ENCODE data around the gene RELA. TPM values are rescaled to one million over a fixed set of nuclear protein-coding genes. Genes with fewer than 3 reads are reported as not detected.

RELA gene
- total RNA-seq, 2 donors from 2014 or later, result 51.8 to 98.4 TPM

DNA sequence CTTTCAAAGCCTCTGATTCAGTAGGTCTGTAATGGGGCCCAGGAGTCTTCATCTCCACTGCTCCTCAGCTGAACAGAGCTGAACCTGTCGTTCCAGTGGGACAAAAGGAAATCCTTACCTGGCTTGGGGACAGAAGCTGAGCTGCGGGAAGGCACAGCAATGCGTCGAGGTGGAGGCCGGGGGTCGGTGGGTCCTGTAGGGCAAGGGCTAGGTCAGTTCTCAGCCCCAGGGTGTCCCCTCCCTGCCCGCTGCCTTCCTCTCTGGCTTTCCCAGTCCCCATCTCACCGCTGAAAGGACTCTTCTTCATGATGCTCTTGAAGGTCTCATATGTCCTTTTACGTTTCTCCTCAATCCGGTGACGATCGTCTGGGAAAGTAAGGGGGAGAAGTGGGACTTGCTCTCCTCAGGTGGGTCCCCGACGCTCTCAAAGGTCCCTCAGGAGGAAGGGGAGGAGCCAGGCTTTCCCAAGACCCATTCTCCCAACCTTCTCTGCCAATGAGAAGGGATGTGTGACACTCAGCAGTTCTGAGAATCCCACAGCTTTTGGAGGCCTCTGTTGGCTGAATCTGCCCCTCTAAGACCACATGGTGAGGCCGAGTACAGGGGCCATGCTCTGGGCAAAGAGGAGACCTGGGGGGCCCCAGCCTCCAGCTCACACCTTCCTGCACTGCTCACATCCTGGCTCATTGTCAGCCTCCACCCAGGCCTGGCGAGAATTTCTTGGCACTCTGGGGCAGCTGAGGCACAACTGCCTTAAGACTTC is 7.0 kb downstream of the RELA start:
- peaks cover 25% of the 10 kb centered on the region for H3K4me1 ChIP-seq (replicated peaks)
- peaks cover 19 to 49% of the 10 kb centered on the region in 2 donors for H3K36me3 ChIP-seq
- H3K9me3 ChIP-seq, result no peaks in the 10 kb centered on the region
- H3K27me3 ChIP-seq (replicated peaks; ENCODE audit: insufficient read depth), result no peaks in the 10 kb centered on the region
- H3K27ac ChIP-seq, result no peak overlapping the region
- TF ChIP-seq POLR2AphosphoS5 (IDR thresholded peaks at IDR 0.05) (no peak), POLR2A (IDR thresholded peaks at IDR 0.05) (no peak)
- TF ChIP-seq, protein P1, sequence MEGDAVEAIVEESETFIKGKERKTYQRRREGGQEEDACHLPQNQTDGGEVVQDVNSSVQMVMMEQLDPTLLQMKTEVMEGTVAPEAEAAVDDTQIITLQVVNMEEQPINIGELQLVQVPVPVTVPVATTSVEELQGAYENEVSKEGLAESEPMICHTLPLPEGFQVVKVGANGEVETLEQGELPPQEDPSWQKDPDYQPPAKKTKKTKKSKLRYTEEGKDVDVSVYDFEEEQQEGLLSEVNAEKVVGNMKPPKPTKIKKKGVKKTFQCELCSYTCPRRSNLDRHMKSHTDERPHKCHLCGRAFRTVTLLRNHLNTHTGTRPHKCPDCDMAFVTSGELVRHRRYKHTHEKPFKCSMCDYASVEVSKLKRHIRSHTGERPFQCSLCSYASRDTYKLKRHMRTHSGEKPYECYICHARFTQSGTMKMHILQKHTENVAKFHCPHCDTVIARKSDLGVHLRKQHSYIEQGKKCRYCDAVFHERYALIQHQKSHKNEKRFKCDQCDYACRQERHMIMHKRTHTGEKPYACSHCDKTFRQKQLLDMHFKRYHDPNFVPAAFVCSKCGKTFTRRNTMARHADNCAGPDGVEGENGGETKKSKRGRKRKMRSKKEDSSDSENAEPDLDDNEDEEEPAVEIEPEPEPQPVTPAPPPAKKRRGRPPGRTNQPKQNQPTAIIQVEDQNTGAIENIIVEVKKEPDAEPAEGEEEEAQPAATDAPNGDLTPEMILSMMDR (IDR thresholded peaks at IDR 0.05), result no peak
- 83% methylated on average over 16 of the region's 16 CpGs for WGBS
- no peak for DNase-seq (ENCODE audit: low spot score)
- intact Hi-C loops (cut with DNase I), result no loop called here
- no peak overlapping the region for H3K4me3 ChIP-seq

DNA sequence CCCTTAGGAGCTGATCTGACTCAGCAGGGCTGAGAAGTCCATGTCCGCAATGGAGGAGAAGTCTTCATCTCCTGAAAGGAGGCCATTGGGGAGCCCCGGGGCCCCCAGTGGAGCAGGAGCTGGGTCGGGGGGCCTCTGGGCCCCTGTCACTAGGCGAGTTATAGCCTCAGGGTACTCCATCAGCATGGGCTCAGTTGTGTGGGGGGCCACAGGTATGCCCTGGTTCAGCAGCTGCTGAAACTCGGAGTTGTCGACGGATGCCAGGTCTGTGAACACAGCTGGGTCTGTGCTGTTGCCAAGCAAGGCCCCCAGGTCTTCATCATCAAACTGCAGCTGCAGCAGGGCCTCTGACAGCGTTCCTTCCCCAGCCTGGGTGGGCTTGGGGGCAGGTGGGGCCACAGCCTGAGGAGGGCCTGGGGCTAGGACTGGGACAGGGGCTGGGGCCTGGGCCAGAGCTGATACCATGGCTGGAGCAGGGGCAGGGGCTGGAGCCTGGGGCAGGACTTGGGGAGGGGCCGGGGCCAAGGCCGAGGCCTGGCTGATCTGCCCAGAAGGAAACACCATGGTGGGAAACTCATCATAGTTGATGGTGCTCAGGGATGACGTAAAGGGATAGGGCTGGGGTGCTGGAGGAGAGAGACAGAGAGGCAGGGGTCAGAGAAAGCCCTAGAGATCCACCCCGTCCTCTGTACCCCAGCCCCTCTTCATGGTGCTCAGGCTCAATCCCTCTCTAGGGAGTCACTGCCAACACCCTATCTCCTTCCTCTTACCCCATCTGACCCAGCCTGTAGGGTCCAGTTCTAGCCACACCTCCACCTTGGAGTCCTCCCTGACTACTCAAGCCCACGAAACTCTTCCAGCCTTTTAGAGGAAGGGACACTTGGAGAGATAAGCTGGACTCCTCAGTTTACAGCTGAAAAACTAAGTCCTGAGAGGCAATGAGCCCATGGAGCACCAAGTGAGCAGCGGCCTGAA is 8.1 kb downstream of the RELA start:
- Histone ChIP-seq H3K4me3 (no peak overlapping the region), H3K27me3 (replicated peaks; ENCODE audit: insufficient read depth) (no peaks in the 10 kb centered on the region), H3K27ac (peak overlapping the region; percentile 96), H3K9me3 (no peaks in the 10 kb centered on the region), H3K36me3 (peaks cover 16 to 45% of the 10 kb centered on the region in 2 donors), H3K4me1 (replicated peaks) (peaks cover 27% of the 10 kb centered on the region)
- TF ChIP-seq POLR2A (IDR thresholded peaks at IDR 0.05) (no peak), POLR2AphosphoS5 (IDR thresholded peaks at IDR 0.05) (no peak)
- TF ChIP-seq, protein P1 (IDR thresholded peaks at IDR 0.05), result no peak
- intact Hi-C loops (cut with DNase I), result loop anchor here (5.0 kb wide), 1 partner anchor 37 kb away; the partner anchor contains the start of gene PCNX3
- no peak for DNase-seq (ENCODE audit: low spot score)
- WGBS, result 76% methylated on average over 14 of the region's 14 CpGs

DNA sequence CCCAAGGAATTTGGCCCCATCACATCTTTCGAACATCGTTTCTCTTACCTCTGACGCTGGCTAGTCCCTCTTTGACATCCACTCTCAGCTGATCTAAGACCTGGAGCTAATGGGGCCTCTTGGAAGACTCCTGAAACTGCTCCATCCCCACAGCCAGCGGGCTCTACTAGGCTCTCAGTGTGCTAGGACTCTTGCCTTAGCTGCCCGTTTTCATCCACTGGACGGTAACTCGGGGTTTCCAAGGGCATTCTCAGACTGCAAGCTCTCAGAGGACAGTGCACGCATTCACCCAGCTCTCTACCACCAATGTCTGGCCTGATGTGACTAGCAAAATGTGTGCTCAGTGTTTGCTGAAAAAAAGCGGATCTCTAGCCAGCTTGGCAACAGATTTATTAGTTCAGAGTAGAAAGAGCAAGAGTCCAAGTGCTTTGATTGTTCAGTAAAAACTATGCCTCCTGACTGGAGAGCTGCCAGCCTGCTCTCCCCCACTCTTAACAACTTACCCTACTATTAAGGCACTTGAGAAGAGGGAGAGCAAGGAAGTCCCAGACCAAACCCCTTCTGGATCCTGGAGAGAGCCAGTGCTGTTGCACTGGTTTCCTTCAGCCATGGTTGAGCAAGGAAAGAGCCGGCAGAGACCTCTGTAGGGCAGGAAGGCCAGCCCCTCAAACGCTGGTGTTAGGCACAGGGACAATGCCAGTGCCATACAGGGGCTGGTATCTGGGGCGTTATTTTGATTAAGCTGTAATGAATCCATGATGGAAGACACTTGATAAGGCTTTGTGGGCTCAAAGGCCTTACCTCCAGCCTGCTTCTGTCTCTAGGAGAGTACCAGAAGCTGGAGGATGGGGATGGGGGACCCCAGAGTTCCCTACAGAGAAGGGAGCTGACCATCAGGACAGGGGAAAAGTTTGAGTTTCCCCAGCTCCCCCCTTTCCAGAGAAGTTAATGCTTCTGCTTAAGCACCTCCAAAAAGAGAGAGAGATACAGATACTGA is 9.2 kb downstream of the RELA start:
- H3K4me1 ChIP-seq (replicated peaks), result peaks cover 27% of the 10 kb centered on the region
- no peaks in the 10 kb centered on the region for H3K9me3 ChIP-seq
- H3K27ac ChIP-seq, result peak overlapping the region; percentile 96
- H3K27me3 ChIP-seq (replicated peaks; ENCODE audit: insufficient read depth), result no peaks in the 10 kb centered on the region
- peak; percentile 45 for DNase-seq (ENCODE audit: low spot score)
- WGBS, result 31% methylated on average over 12 of the region's 12 CpGs
- TF ChIP-seq POLR2A (IDR thresholded peaks at IDR 0.05) (no peak), POLR2AphosphoS5 (IDR thresholded peaks at IDR 0.05) (peak; percentile 30)
- peaks cover 8 to 41% of the 10 kb centered on the region in 2 donors for H3K36me3 ChIP-seq
- H3K4me3 ChIP-seq, result peak overlapping the region; percentile 40 to 47
- intact Hi-C loops (cut with DNase I), result loop anchor here (5.0 kb wide), 1 partner anchor 36 kb away; the partner anchor contains the start of gene PCNX3

DNA sequence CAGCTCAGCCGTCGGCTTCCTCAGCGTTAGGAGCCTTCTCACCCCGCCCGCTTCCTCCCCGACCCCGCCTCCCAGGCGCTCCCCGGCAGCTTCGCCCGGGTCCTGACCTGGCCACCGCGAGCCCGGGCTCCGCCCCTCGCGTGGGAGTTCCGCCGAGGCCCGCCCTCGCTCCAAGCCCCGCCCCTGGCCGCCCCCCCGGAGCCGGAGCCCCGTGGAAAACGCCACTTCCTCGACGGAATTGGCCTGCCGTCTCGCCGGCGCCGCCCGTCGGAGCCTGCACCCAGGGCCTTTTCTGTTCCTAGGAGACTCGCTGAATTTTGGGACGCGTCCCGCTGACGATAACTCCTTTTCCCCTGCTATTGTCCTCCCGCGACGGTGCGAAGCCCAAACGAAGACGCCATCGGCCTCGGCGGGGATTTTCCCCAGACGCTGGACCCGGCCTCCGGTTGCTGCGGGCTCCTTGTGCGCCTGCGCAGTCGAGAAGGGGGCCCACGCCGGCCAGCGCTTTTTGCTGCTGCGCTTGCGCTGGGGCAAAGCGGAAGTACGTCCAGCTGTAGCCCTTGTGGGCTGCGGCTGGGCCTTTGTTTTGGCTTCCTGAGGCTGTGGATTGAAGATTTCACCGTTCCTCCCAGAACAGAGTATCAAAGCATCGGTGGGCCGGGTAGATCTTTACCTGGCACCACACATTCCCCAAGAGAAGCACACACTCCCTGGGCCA is 10.0 kb downstream of the RELA start:
- H3K4me1 ChIP-seq (replicated peaks), result peaks cover 27% of the 10 kb centered on the region
- H3K4me3 ChIP-seq, result peak overlapping the region; percentile 40 to 47
- no peaks in the 10 kb centered on the region for H3K9me3 ChIP-seq
- H3K27me3 ChIP-seq (replicated peaks; ENCODE audit: insufficient read depth), result no peaks in the 10 kb centered on the region
- DNase-seq (ENCODE audit: low spot score), result peak; percentile 84
- under 1% methylated on average over 56 of the region's 68 CpGs for WGBS
- peak overlapping the region; percentile 96 for H3K27ac ChIP-seq
- H3K36me3 ChIP-seq, result peaks cover 4 to 33% of the 10 kb centered on the region in 2 donors
- intact Hi-C loops (cut with DNase I), result loop anchor here (5.0 kb wide), 1 partner anchor 35 kb away; the partner anchor contains the start of gene PCNX3
- TF ChIP-seq POLR2A (IDR thresholded peaks at IDR 0.05) (peak; percentile 62), POLR2AphosphoS5 (IDR thresholded peaks at IDR 0.05) (peak; percentile 94)
- TF ChIP-seq, protein P1 (IDR thresholded peaks at IDR 0.05), result peak in 1 of 4 experiments; percentile 43

Data from prostate gland (tissue), 2 donors.